ENCODE data around the gene CACNA1B.
"Not testable (repeated sequence)": the region's sequence is repeated elsewhere in the genome, so short reads cannot be mapped to it uniquely, and the experiment has no call there.

Gene CACNA1B

GRCh38 chr9:138099803-138100598 lies 222.4 kb downstream of the CACNA1B start:
- no peak for DNase-seq (ENCODE audit: low spot score)

GRCh38 chr9:138100711-138101350 lies 223.2 kb downstream of the CACNA1B start:
- DNase-seq (ENCODE audit: low spot score), result no peak

GRCh38 chr9:138101444-138102234 lies 224.1 kb downstream of the CACNA1B start:
- no peak for DNase-seq (ENCODE audit: low spot score)

- DNase-seq (ENCODE audit: low spot score), result no peak
Observed at GRCh38 chr9:138102246-138103051, 224.9 kb downstream of the CACNA1B start.

GRCh38 chr9:138103111-138103848 lies 225.7 kb downstream of the CACNA1B start:
- DNase-seq (ENCODE audit: low spot score), result no peak

GRCh38 chr9:138103849-138104206 lies 226.2 kb downstream of the CACNA1B start:
- no peak for DNase-seq (ENCODE audit: low spot score)

GRCh38 chr9:138104251-138105122 lies 226.9 kb downstream of the CACNA1B start:
- DNase-seq (ENCODE audit: low spot score), result no peak

GRCh38 chr9:138105123-138105415 lies 227.5 kb downstream of the CACNA1B start:
- no peak for DNase-seq (ENCODE audit: low spot score)

GRCh38 chr9:138105561-138106505 lies 228.3 kb downstream of the CACNA1B start:
- no peak for DNase-seq (ENCODE audit: low spot score)

- DNase-seq (ENCODE audit: low spot score), result not testable (repeated sequence)
Observed at GRCh38 chr9:138107039-138107438, 229.5 kb downstream of the CACNA1B start.

GRCh38 chr9:138111607-138112006 lies 234.0 kb downstream of the CACNA1B start:
- DNase-seq (ENCODE audit: low spot score), result no peak

- DNase-seq (ENCODE audit: low spot score), result no peak
Observed at GRCh38 chr9:138112090-138112748, 234.6 kb downstream of the CACNA1B start.

- DNase-seq (ENCODE audit: low spot score), result no peak
Observed at GRCh38 chr9:138112791-138113600, 235.4 kb downstream of the CACNA1B start.

- DNase-seq (ENCODE audit: low spot score), result not testable (repeated sequence)
Observed at GRCh38 chr9:138113701-138114325, 236.2 kb downstream of the CACNA1B start.

GRCh38 chr9:138114501-138115245 lies 237.1 kb downstream of the CACNA1B start:
- DNase-seq (ENCODE audit: low spot score), result no peak

- DNase-seq (ENCODE audit: low spot score), result no peak
Observed at GRCh38 chr9:138115506-138115905, 237.9 kb downstream of the CACNA1B start.

GRCh38 chr9:138116521-138116920 lies 238.9 kb downstream of the CACNA1B start:
- no peak for DNase-seq (ENCODE audit: low spot score)

Measured in kidney tubule cell (primary cell).